Keratinocyte (primary cell): ENCODE measurements around the gene BMPR1B.

Experiments used
- CTCF ChIP-seq, 3 experiments: IDR thresholded peaks in 1 of 3; conservative IDR thresholded peaks in 1 of 3; optimal IDR thresholded peaks in 1 of 3; 2 replicates in 2 of 3; 3 replicates in 1 of 3; pipeline versions ENCODE3 to v1.5.1; 2011; ENCODE audit warnings: low read length in 3 of 3, mild to moderate bottlenecking in 3 of 3, moderate library complexity in 2 of 3, control low read depth in 1 of 3, inconsistent platforms in 1 of 3; ENCODE audit not compliant: insufficient read depth in 2 of 3; ENCODE audit errors: extremely low read depth in 1 of 3
- EZH2 ChIP-seq: IDR thresholded peaks from one replicate; pipeline ENCODE4 v1.6.1; 2012; ENCODE audit warnings: inconsistent platforms, mild to moderate bottlenecking, low read length, moderate library complexity

GRCh38 chr4:94765174-94765573, 7.4 kb downstream of the BMPR1B start:
- TF ChIP-seq CTCF (optimal IDR thresholded peaks at IDR 0.05 in 1 of 3, IDR thresholded peaks at IDR 0.05 in 1 of 3, conservative IDR thresholded peaks at IDR 0.05 in 1 of 3; ENCODE audit: extremely low read depth in 1 of 3, insufficient read depth in 2 of 3, low read length in 3 of 3): no peak
- TF ChIP-seq EZH2: no peak
